Right ventricle myocardium inferior (tissue), 1 donor: ENCODE results near the gene SPRR4. TPM values are rescaled to one million over a fixed set of nuclear protein-coding genes. Genes with fewer than 3 reads are reported as not detected.

Experiments
- ATAC-seq: fragments of 200-7000 bp; cut with Tn5 transposase; one replicate; pipeline ENCODE4 v1.9.1; 2020; ENCODE audit warnings: mild to moderate bottlenecking, moderate library complexity
- DNase-seq: peaks from one replicate; pipeline ENCODE4 v3.0.0; 2021; ENCODE audit errors: missing footprints
- intact Hi-C: fragments of 100-400 bp; cut with DNase I; formaldehyde crosslinking; loops from one replicate; pipeline ENCODE4 v1.11.0; 2022
- long read RNA-seq: library from polyadenylated mRNA; unstranded; transcript quantifications from one replicate; pipeline ENCODE4 v2.0.0, GENCODE V29; 2021
- total RNA-seq: library from RNA; stranded (reverse); fragmentation: NEBNext Ultra II Directional; extraction: Animal tissue kit (Norgen Biotek cat#: 25700); gene quantifications from one replicate; pipeline ENCODE4 v1.2.1, GENCODE V29; 2021
- donor health status: DM: no; HTN: yes; CAD: no; lungs with severe emphysema.

The SPRR4 gene
- not detected for total RNA-seq
- long read RNA-seq: 0 reads

GRCh38 chr1:152970495-152970894 lies at the start of gene SPRR4:
Gene SPRR4 (plus strand): TSS chr1:152970648. CDS start chr1:152971891, 1,243 bp downstream.
- no peak for DNase-seq
- no peak for ATAC-seq
- intact Hi-C loops: no loop called here

- no peak for ATAC-seq
- DNase-seq: no peak
- intact Hi-C loops: no loop called here
Measured at GRCh38 chr1:152924191-152924590, 46.3 kb upstream of the SPRR4 start.

- no peak for DNase-seq
- ATAC-seq: no peak
- intact Hi-C loops: no loop called here
Measured at GRCh38 chr1:152926091-152926490, 44.4 kb upstream of the SPRR4 start.

DNA sequence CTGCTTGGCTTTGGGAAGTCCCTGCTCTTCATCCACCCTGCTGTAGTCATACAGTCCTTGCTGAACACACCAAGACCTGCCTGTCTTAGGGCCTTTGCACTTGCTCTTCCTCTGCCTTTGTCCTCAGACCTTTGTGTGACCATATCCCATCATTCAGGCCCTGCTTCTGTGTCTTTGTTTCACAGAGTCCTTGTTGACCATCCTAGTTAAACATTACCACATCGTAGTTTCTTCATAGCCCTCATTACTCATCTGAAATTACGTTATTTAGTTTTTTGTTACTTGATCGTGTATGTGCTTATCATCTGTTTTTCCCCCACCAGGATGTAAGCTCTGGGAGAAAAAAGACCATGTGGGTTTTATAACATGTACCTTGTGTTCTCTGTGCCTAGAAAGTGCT lies 41.8 kb upstream of the SPRR4 start:
- ATAC-seq (no peak), DNase-seq (no peak)
- intact Hi-C loops: no loop called here

DNA sequence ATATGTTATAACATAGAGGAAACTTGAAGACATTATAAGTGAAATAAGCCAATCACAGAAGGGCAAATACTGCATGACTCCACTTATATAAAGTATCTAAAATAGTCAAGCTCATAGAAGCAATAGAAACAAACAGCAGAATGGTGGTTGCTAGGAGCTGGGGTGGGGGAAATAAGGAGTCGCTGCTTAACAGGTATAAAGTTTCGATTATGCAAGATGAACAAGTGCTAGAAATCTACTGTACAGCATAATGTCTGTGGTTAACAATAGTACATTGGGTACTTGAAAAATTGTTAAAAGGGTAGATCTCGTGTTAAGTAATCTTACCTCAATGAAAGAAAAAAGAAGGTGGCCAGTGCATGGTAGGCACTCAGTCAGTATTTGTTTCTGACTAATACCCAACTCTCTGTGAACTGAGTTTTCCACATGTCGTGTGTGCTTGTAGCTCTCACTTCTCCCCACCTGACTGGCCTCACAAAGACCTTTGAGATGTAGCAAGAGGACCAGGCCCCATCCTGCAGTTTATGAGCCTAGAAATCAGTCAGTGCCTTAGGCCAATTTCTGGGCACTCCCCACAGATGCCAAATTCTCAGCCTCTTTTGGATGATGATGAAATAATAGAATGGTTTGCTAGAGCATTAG lies 38.2 kb upstream of the SPRR4 start:
- intact Hi-C loops: no loop called here
- ATAC-seq (no peak), DNase-seq (no peak)

DNA sequence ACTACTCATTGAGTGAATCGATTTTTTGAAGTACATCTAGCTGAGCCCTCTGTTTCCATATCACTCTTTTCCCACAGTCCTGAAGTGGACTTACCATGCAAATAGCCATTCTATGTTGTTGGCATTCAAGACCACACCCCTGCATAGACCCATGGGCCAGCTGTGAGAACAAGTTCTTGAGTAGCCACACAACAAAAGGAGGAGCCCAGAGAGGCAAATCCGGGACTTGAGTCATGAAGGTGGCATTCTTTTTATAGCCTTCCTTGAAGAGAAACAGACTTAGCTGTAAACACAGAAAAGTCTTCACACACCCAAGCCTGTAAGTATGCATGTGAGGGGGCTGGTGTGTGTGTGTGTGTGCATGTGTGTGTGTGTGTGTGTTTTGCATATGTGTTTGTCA lies 37.3 kb upstream of the SPRR4 start:
- ATAC-seq: no peak
- no peak for DNase-seq
- intact Hi-C loops: no loop called here

GRCh38 chr1:152940614-152941013 lies 29.8 kb upstream of the SPRR4 start:
- DNase-seq (no peak), ATAC-seq (no peak)
- intact Hi-C loops: no loop called here

DNA sequence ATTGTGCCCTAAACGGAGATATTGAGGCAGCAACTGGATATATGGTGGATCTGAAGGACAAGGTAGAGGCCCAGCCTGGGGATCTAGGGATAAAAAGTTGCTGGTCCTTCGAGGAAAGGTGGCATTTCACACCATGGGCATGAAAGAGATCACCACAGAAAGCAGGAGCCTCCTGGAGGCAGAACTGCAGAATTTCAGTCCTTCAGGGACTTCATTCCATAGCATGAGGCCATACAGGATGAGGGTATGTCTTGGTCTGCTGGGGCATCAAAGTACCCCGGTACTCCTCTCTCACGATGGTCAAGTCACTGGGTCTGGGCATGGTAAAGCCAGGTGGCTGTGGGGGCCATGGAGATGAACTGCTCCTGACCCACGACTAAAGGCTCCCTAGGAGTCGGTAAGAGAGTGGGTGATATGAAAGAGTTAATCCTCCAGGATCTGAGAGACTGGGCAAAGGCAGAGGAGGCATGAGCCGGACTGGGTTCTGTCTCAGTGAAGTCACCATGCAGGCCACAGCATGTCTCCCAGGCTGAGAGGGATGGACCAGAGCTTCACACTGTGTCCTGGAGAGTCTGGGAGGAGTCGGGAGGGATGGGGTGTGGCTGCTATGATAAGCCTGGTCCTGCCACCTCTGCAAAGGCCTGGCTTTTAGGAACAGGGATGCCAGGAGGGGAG lies 29.3 kb upstream of the SPRR4 start:
- ATAC-seq (no peak), DNase-seq (no peak)
- intact Hi-C loops: no loop called here

DNA sequence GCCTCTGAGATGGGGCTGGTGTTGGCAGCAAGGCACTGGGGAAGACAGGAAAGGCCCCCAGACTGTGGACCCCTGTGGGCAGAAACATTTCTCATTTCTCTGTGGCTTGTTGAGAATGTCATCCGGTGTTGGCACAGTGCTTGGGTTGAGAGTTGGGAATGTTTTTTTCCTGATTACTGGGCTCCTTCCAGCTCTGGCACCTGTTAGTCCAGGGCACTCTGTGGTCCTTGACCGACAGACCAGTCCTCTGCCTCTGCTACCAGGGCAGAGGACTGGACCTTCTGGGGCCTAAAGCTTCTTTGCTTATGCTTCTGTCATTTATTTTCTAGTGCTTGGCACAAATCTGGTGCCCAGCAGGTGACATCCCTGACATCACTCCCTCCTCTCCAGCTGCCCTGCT lies 28.3 kb upstream of the SPRR4 start:
- ATAC-seq (no peak), DNase-seq (no peak)
- intact Hi-C loops: no loop called here

- intact Hi-C loops: no loop called here
- no peak for ATAC-seq
Measured at GRCh38 chr1:152946248-152946647, 24.2 kb upstream of the SPRR4 start.

DNA sequence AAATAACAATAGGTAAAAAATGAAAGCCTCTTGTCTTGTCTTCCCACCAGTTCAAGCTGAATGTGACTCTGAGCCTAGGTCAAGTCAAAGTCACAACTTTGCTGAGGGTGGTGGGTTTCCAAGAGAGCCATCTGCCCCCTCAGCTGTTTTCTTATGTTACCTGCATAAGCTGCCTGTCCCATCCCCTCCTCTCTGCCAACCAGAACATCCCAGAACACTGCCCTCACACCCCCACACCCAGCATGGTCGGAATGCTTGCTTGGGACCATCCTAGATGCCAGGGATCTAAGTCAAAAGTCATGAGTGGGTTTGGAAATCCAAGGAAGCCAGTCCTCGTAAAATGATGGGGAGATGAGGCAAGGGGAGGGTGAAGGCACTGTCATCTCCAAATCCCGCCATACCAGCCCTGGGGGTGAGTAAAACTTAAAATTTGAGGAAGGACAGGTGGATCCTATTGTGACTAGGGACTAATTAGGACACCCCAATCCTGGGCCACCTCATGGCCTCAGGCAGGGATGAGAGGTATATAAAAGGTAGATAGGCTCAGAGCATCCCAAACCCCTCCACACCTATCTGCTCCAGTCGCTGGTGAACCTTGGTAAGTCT lies 23.7 kb upstream of the SPRR4 start, which contains the start of gene SPRR5:
Gene SPRR5 (plus strand): TSS at position 556 of the 606 bp plus-strand sequence. CDS start 1,349 bp downstream, outside the sequence.
- intact Hi-C loops: no loop called here
- DNase-seq (no peak), ATAC-seq (no peak)

More at GRCh38 chr1:152946248-152946647, 24.2 kb upstream of the SPRR4 start:
- no peak for DNase-seq

DNA sequence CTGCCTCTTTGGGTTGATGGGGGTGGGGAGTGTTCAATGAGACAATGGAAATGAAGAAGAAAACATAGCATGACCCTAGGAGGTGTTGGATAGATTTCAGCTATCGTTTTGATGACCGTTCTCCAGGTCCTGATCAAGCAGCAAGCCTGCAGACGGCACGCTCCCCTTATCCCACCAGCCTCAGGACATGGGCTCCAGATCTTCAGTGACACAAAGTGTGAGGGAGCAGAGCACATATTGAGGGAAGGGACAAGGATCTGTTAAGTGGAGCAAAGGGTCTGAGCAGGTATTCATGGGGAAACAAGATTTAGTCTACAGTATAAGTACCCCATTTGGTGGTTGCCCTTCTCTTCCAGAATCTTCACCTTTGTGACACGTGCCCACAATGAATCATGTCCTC lies 18.7 kb upstream of the SPRR4 start:
- no peak for DNase-seq
- intact Hi-C loops: no loop called here
- no peak for ATAC-seq

DNA sequence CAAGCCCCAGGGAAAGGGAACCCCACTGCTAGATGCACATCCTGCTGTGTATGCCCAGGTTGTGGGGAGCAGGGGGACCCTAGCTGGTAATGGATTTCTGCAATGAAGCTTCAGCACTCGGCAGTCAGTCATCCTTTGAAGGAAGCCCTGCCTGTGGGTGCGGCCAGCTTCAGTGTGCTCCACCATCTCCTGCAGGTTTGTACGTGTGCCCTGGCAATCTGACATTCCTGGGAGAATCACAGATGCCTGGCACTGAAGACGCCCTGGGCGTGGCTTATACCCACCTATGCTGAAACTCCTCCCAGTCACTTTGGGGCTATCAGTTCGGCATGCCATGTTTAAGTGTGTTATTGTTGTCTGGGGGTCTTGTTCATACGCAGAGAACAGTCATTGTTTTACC lies 16.7 kb upstream of the SPRR4 start:
- ATAC-seq: no peak
- no peak for DNase-seq
- intact Hi-C loops: no loop called here

DNA sequence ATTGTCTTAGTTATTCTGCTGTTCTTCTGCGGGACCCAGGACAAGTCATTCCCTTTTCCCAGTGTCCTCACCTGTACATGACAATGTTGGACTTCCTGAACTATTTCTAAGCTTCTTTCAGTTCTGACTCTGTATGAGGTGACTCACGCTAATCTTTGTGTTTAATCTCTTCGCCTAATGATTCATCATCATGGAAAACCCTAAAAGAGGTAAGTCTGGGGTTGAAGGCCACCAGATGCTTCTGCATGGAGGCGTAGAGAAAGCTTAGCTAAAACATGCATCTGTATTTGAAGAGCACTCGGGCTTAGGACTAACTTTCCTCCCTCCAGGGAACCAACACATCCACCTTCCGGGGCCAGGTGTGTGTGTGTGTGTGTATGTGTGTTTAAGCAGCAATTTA lies 16.0 kb upstream of the SPRR4 start:
- DNase-seq (no peak), ATAC-seq (no peak)
- intact Hi-C loops: no loop called here

- DNase-seq (no peak), ATAC-seq (no peak)
- intact Hi-C loops: no loop called here
Measured at GRCh38 chr1:152957561-152957960, 12.9 kb upstream of the SPRR4 start.

- intact Hi-C loops: no loop called here
- ATAC-seq: no peak
- DNase-seq: no peak
Measured at GRCh38 chr1:152959273-152959672, 11.2 kb upstream of the SPRR4 start.

DNA sequence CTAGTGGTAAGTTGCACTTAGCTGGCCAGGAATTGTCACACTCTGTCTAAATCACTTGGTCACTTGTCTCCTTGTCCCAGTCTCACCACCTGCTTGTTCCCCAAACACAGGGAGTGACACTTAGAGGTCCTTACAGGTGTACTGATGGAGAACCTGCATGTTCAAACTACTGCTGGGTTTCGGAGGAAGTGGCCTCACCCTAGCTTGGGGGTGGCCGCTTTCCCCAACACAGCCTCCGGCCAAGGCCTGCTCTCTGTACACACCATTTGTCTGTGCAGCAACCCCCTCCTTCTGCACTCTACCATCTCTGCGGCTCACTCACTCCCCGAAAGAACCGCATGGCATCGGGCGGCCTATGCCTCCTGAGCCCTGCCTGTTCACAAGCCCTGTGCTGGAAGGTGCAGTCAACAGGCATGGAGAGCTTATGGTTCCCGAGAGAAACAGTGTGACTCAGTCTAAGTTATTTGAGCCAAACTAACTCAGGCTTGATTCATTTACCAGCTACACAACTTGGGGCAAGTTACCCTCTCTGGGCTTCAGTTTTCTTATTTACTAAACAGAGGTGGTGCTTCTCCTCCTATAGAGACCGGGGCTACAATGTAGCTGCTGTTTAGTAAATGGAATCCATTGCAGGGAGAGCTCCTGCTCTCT lies 10.5 kb upstream of the SPRR4 start:
- ATAC-seq: no peak
- no peak for DNase-seq
- intact Hi-C loops: no loop called here

GRCh38 chr1:152960452-152961044 lies 9.9 kb upstream of the SPRR4 start:
- ATAC-seq (no peak), DNase-seq (no peak)
- intact Hi-C loops: no loop called here

DNA sequence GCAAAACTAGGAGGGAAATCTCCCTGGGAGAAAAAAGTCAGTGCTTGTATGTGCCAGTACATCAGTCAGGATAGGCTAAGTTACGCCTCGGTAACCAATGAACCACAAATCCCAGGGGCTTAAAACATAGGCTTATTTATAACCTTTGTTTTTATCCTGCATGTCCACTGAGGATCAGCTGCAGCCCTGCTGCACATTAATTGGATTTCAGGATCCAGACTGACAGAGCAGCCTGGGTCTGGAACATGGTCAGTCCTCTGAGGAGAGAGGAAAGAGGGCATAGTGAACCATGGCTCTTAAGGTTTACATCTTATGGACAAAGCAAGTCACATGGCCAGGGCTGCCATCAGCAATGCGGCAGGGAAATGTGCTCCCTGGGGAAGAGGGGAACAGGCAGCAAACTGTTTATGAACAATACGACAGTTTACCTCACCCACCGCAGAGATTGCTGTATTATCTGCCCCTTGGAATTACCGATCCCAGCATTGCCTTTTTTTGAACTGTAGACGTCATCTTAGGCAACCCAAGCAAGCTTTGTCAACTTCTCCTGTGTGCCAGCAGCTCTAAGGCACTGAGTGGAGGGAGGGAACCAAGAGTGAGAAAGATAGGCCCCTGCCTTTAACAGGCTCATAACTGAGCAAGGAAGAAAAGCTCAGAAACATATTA lies 9.1 kb upstream of the SPRR4 start:
- intact Hi-C loops: no loop called here
- no peak for ATAC-seq
- DNase-seq: no peak
